8988T (cell line): ENCODE results near the gene BRD3.
"Not testable (repeated sequence)": the region's sequence is repeated elsewhere in the genome, so short reads cannot be mapped to it uniquely, and the experiment has no call there.

Experiments
- DNase-seq: peaks from one replicate; pipeline ENCODE4 v3.0.0; 2011

Gene BRD3

GRCh38 chr9:133990366-133991213 lies 77.2 kb downstream of the BRD3 start:
- DNase-seq = no peak

- DNase-seq = no peak
Measured at GRCh38 chr9:133989625-133990365, 78.0 kb downstream of the BRD3 start.

- not testable (repeated sequence) for DNase-seq
Measured at GRCh38 chr9:133988771-133989170, 79.1 kb downstream of the BRD3 start.

GRCh38 chr9:133987946-133988665 lies 79.7 kb downstream of the BRD3 start:
- no peak for DNase-seq

GRCh38 chr9:133987446-133987788 lies 80.4 kb downstream of the BRD3 start:
- DNase-seq = no peak

- no peak for DNase-seq
Measured at GRCh38 chr9:133986774-133987445, 80.9 kb downstream of the BRD3 start.

GRCh38 chr9:133986061-133986460 lies 81.8 kb downstream of the BRD3 start:
- DNase-seq = no peak

GRCh38 chr9:133982971-133983720 lies 84.7 kb downstream of the BRD3 start:
- no peak for DNase-seq

GRCh38 chr9:133981958-133982681 lies 85.7 kb downstream of the BRD3 start:
- no peak for DNase-seq

- DNase-seq = no peak
Measured at GRCh38 chr9:133981589-133981957, 86.3 kb downstream of the BRD3 start.

- DNase-seq = no peak
Measured at GRCh38 chr9:133980864-133981588, 86.8 kb downstream of the BRD3 start.
